ENCODE results near the gene RFX1.
"Not testable (repeated sequence)": the region's sequence is repeated elsewhere in the genome, so short reads cannot be mapped to it uniquely, and the experiment has no call there.

The RFX1 gene

GRCh38 chr19:14039181-14039580 lies 33.1 kb upstream of the RFX1 start:
- no peak overlapping the region for H3K4me3 ChIP-seq (ENCODE audit: control insufficient read depth, low read depth, low read length)
- no peak for DNase-seq (ENCODE audit: low read depth)
- TF ChIP-seq CTCF (IDR thresholded peaks at IDR 0.05; ENCODE audit: control insufficient read depth, insufficient read depth, low read depth, low read length, missing control alignments), result no peak

GRCh38 chr19:14035706-14036105 lies 29.6 kb upstream of the RFX1 start:
- DNase-seq (ENCODE audit: low read depth), result no peak
- H3K4me3 ChIP-seq (ENCODE audit: control insufficient read depth, low read depth, low read length), result no peak overlapping the region
- no peak for TF ChIP-seq CTCF (IDR thresholded peaks at IDR 0.05; ENCODE audit: control insufficient read depth, insufficient read depth, low read depth, low read length, missing control alignments)

GRCh38 chr19:14035159-14035558 lies 29.0 kb upstream of the RFX1 start:
- DNase-seq (ENCODE audit: low read depth); H3K4me3 ChIP-seq (ENCODE audit: control insufficient read depth, low read depth, low read length): not testable (repeated sequence)

- no peak for TF ChIP-seq CTCF (IDR thresholded peaks at IDR 0.05; ENCODE audit: control insufficient read depth, insufficient read depth, low read depth, low read length, missing control alignments)
- no peak overlapping the region for H3K4me3 ChIP-seq (ENCODE audit: control insufficient read depth, low read depth, low read length)
Measured at GRCh38 chr19:14033946-14034345, 27.8 kb upstream of the RFX1 start.

GRCh38 chr19:14031719-14032480 lies 25.8 kb upstream of the RFX1 start, which contains the start of gene IL27RA:
IL27RA (plus strand) TSS chr19:14031762; CDS start chr19:14031873, 111 bp downstream.
- peak within 1 kb of the TSS; percentile 85 for H3K4me3 ChIP-seq (ENCODE audit: control insufficient read depth, low read depth, low read length)
- DNase-seq (ENCODE audit: low read depth), result no peak
- peak; percentile 77 for TF ChIP-seq CTCF (IDR thresholded peaks at IDR 0.05; ENCODE audit: control insufficient read depth, insufficient read depth, low read depth, low read length, missing control alignments)

More at GRCh38 chr19:14033946-14034345, 27.8 kb upstream of the RFX1 start:
- DNase-seq (ENCODE audit: low read depth), result no peak

GRCh38 chr19:14030997-14031718 lies 25.0 kb upstream of the RFX1 start:
- DNase-seq (ENCODE audit: low read depth), result no peak
- no peak for TF ChIP-seq CTCF (IDR thresholded peaks at IDR 0.05; ENCODE audit: control insufficient read depth, insufficient read depth, low read depth, low read length, missing control alignments)
- peak overlapping the region; percentile 85 for H3K4me3 ChIP-seq (ENCODE audit: control insufficient read depth, low read depth, low read length)

- no peak for TF ChIP-seq CTCF (IDR thresholded peaks at IDR 0.05; ENCODE audit: control insufficient read depth, insufficient read depth, low read depth, low read length, missing control alignments)
- no peak overlapping the region for H3K4me3 ChIP-seq (ENCODE audit: control insufficient read depth, low read depth, low read length)
- DNase-seq (ENCODE audit: low read depth), result no peak
Measured at GRCh38 chr19:14028901-14029300, 22.8 kb upstream of the RFX1 start.

Measured in AG09309 (cell line).